GM21390 (cell line): ENCODE data around the gene WDR45B.

Source experiments
- ATAC-seq: cut with Tn5 transposase; IDR thresholded peaks from one replicate; pipeline ENCODE4 v1.9.1; 2021; ENCODE audit not compliant: unreplicated experiment

The WDR45B gene

GRCh38 chr17:82677353-82677925 is 29.2 kb upstream of the WDR45B start:
- no peak for ATAC-seq

- ATAC-seq: no peak
These were observed 27.4 kb upstream of the WDR45B start for GRCh38 chr17:82675476-82676245.

- no peak for ATAC-seq
These were observed 26.6 kb upstream of the WDR45B start for GRCh38 chr17:82674656-82675475.

- no peak for ATAC-seq
These were observed 22.6 kb upstream of the WDR45B start for GRCh38 chr17:82670661-82671450.

GRCh38 chr17:82668631-82669099 is 20.4 kb upstream of the WDR45B start:
- ATAC-seq: no peak

- ATAC-seq: no peak
These were observed 19.9 kb upstream of the WDR45B start for GRCh38 chr17:82668024-82668630.

- ATAC-seq: no peak
These were observed 19.4 kb upstream of the WDR45B start for GRCh38 chr17:82667668-82668000.

GRCh38 chr17:82666931-82667667 is 18.9 kb upstream of the WDR45B start:
- no peak for ATAC-seq

- no peak for ATAC-seq
These were observed 17.6 kb upstream of the WDR45B start for GRCh38 chr17:82665891-82666290.

GRCh38 chr17:82665217-82665616 is 17.0 kb upstream of the WDR45B start:
- no peak for ATAC-seq

- no peak for ATAC-seq
These were observed 16.5 kb upstream of the WDR45B start for GRCh38 chr17:82664701-82665182.

GRCh38 chr17:82664276-82664575 is 16.0 kb upstream of the WDR45B start:
- ATAC-seq: no peak

GRCh38 chr17:82663381-82664275 is 15.4 kb upstream of the WDR45B start:
- ATAC-seq: no peak

GRCh38 chr17:82662711-82663261 is 14.5 kb upstream of the WDR45B start:
- ATAC-seq: no peak

GRCh38 chr17:82661717-82662683 is 13.8 kb upstream of the WDR45B start:
- no peak for ATAC-seq

- no peak for ATAC-seq
These were observed 11.6 kb upstream of the WDR45B start for GRCh38 chr17:82659886-82660285.

- ATAC-seq: no peak
These were observed 10.7 kb upstream of the WDR45B start for GRCh38 chr17:82658796-82659452.
